Cerebellar nuclear complex (tissue), 1 donor: ENCODE results near the gene FHIT.

Experiments
- DNase-seq, 2 experiments: peaks; one replicate each; lab custom pipeline; 2025; lab: John Stamatoyannopoulos, UW

FHIT gene

DNA sequence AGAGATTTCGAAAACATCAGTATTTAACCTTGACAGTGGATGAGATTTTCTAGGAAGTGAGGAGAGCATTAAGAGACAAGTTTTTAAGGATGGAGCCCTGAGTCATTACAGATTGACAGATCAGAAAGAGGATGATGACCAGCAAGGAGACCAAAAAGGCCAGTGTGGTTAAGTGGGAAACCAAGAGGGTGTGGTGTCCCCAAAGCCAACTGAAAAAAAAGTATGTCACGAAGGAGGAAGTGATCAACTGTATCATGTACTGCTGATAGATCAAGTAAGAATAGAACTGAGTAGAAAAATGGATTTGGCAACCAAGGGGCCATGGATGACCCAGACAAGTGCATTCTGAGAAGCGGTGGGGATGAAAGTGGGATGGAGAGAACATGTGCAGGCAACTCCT, 491.8 kb downstream of the FHIT start:
- DNase-seq = no peak

DNA sequence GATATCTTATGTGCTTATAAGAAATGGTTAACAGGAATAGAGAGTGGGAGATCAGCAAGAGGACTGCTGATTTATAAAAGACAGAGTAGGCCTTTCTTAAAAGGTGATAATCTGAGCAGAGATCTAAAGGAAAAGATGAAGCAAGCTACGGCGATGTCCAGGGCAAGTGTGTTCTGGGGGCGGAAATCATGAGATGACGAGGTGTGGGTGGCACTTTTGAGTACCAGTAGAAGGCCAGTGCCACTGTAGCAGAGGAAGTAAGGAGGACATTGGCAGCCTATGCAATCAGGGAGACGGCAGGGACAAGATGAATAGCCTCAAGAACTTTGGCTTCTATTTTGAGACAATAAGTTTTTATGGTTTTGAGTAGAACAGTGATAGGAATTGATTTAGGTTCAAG, 492.4 kb downstream of the FHIT start:
- DNase-seq = no peak

DNA sequence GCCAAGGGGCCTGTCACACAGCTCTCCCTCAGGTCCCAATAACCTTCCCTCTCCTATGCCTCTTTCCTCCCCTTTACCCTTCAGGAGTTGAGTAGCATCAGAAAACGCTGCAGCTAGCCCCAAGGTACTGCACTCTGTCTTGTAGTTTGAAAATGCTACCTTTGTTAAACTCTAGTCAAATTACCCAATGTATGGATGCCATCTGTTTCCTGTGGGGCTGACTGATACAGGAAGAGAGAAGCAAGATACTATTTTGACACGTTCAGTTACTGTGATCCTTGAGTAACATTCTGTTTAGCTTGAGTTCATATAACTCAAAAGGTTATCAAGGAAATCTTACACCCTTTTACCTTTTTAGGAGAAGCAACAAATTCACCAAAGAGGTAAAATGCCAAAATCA, 493.1 kb downstream of the FHIT start:
- no peak for DNase-seq

DNA sequence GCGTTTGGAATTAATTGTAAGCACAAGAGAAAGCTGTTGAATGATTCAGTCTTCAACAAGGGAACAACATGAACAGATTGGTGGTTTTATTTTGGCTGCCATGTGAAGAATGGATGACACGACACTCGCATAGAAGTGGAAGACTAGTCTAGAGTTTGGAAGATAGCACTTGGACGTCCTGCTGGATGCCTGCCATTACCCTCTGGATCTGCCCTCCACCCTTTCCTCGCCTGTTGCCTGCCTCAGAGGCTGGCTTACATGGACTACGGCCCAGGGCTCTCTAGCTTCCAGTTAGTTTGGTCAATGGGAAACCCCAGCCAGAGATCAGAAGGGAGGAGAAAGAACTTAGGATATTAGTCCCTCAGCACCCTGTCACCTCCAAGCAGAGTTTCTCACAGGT, 493.5 kb downstream of the FHIT start:
- no peak for DNase-seq

- DNase-seq = no peak
Measured at GRCh38 chr3:60756241-60757030, 494.8 kb downstream of the FHIT start.

DNA sequence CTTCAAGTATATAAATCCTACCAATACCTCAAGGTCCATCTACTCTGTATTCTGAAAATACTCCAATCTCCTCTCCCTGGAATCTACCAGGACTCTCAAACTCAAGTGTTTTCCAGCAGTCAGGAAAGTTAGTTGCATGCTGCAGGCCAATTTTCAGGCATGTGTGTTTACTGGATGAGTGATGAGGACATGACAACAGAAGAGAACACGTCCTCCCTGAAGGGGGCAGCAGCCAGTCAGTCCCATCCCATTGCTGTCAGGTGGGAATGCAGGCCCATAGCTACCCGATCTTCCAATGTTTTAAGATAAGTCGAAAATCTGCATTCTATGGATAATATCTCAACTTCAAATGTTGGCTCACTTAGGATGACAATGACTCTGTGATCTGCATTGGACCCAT, 496.2 kb downstream of the FHIT start:
- no peak for DNase-seq

- DNase-seq = no peak
Measured at GRCh38 chr3:60754617-60755016, 496.6 kb downstream of the FHIT start.

GRCh38 chr3:60752809-60753208, 498.4 kb downstream of the FHIT start:
- no peak for DNase-seq

DNA sequence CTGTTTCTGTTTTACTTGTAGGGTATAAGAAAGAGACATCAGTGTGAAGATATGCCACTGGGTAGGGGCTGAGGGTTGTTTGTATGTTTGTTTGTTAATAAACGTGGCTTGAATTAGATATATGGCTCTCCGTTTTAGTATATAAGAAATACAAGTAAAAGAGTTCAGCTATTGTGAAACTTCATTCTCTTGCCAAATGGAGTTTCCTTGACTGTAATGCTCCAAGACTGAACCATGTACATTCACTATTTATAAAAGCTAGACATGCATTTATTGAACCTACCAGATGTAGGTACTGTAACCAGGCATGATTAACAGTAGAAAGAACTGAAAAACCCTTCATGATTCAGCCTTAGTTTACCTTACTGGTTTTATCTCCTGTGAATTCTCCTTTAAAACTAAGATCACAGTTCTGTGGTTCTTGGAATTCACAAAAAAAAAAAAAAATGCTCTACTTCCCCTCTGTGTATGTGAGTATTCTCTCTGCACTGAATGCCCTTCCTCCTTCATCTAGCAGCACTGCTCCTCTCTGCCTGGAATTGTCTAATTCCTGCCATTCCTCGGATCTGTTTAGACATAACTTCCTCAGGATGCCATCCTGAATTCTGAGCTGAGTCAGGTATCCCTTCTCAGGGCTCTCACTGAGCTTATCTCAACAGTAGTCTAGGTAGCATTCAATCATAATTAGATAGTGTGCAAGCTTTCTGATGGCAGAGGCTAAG, 504.4 kb downstream of the FHIT start:
- no peak for DNase-seq

DNA sequence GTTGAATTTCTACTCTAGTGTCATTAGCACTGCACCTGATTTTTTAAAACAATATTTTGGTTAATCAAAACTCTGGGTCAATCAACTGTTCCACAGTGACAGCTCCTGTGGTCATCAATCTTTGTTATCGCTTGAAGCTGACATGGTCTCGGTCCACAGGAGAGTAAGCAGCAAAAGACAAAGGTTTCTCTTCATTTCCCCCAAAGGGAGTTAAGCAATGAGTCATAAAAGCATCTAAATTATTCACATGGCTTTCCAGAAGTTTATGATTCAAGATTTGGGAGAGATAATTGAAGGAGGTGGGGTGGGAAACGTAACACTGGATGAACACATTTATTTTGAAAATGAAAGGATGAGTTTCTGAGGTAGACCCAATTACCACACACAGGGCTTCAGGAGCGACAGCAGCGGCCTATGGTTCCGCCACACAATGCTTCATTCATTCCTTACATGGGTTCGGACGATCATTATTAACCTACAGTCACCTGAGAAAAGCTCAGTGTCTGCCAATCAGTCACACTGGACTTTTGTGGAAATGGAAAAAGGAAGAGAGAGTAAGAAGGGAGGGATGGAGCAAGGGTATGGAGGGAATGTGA, 505.1 kb downstream of the FHIT start:
- DNase-seq = no peak

GRCh38 chr3:60743631-60744164, 507.6 kb downstream of the FHIT start:
- DNase-seq = no peak

DNA sequence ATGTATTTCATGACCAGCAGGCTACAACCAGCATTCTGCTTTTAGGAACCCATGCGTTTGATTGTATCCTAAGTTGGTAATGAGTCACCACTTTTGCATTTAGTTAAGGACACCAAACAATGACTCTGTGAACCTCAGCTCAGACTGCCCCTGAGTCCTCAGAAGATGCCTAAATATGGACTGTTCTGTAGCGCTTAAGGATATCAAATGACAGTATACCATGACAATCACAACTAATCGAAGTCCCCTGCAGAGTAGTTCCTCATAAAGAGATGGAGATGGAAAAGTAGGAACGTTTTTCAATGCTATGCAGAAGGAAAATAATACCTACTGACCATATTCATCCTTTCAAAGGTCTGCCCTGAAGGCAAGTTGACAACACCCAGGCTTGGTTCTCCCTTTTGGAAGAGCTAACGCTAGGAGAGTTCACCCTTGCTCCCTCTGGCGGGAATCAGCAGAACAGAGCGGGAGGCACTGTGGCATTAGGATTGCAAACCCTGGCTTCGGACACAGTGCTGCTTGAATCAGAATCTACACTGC, 508.6 kb downstream of the FHIT start:
- no peak for DNase-seq

GRCh38 chr3:60737633-60738399, 513.4 kb downstream of the FHIT start:
- DNase-seq = no peak

DNA sequence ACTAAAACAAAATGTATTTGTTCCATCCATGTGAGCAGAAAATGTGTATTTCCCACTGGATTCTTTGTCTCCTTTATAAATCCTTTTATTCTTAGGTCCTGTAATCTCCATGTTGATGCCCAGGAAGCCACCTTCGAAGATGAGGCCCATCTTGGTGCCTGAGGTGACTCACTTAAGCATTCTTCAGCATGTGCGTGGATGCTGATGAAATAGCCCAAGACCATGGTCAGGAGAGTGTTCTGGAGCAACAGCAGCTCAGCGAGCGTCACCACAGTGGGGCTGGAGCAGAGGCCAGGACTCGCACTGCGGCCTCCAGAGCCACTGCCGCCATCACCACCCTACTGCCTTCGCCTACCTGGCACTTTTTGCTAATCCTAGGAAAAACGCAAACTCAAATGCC, 520.9 kb downstream of the FHIT start:
- no peak for DNase-seq

DNA sequence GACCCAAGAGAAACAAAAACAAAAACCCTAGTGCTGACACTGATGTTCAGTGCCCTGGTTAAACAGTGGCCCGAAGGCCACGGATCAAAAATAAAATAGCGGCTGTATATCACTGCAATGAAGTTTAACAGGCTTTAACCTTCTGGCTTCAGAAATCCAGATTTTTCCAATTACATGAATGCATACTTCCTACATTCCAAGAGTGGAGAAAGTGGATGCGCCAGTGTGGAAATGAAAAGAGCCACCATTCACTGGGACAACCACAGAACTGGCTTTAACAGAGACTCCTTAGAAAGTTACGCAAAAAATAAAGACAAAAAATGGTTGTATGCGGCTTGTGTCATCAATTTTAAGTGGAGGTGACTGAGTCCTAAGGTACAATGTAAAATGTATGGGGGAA, 522.2 kb downstream of the FHIT start:
- no peak for DNase-seq

- DNase-seq = no peak
Measured at GRCh38 chr3:60728006-60728405, 523.2 kb downstream of the FHIT start.

DNA sequence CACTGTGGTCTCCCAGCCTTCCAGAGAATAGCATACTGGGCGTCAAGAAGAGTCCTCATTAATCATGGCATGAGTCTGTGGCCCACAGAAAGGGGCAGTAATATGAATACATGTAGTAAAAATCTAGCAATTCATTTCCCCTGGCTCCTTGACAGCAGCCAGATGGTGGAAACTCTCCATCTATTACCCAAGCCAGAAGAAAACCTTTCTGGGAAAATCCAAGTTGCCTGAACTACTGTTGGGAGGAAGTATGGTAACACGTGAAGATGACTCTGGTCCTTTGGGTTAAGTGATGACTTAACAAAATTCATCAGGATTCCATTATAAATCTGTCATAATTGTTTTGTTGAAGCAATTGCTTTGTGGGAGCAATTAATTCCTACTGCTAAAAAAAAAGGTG, 530.5 kb downstream of the FHIT start:
- no peak for DNase-seq

DNA sequence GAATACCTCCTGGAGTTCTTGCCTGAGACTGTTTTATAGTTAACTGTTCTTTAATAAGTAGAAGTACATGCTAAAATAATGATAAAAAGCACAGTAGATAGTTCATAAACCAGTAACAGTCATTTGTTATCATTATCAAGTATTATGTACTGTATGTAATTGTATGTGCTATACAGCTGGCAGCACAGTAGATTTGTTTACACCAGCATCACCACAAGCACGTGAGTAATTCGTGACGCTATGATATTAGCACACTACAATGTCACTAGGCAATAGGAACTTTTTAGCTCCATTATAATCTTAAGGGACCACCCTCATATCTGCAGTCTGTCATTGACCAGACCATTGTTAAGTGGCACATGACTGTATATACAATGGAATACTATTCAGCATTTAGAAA, 534.7 kb downstream of the FHIT start:
- DNase-seq = no peak

DNA sequence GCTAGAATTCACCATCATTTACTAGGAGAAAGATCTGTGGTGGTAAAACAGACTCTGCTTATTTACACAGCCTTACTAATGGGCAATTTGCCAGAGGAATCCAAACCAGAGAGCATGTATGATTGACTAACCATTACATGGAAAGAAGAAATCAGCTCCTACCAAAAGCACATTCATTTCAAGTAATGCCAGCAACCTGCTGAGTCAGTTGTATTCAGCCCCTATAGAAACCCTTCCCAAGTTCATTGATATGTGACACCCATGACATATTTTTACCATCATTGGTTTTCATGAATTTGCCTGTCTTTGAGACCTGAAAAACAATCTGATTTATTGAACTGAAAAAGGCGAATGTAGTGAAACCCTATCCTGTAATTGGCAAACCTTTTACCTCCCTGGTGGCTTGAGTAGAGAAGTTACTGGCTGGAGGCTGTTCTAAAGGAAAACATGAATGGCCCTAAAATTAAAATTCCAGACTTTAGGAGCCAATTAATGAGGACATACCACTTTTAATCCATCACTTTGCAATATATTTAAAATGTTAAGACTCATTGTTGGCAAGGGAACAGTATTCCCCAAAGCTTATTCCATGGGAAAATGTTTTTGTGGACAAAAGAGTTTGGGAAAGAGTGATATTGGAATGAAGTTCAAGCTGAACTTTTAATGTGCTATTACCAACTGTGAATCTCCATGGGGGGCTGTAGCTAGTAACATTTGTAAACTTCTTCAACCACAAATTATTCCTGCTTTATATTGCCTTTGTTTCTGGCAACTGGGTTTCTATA, 542.9 kb downstream of the FHIT start:
- DNase-seq = no peak

DNA sequence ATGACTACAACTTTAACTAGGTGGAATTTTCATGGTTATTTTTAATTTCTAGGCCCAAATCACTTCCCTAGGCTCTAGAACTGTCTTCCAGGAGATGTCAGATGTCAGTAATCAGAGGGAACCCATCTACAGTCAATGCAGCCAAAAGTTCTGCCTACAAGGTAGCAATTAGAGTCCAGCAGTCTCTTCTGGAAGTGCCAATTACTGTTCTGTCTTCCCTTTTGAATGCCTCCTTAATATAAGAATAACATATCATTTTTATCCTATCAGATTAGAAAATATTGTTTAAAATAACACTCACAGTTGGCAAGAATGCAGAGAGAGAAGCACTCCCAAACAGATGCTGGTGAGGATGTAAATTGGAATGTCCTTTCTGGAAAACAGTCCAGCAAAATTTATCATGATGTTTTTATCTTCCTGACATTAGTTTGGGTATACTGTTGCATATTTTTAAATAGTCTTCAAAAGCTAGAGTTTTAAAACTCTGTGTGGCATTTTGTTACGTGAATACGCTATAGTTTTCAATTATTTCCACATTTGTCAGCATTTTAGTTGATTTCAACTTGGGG, 543.7 kb downstream of the FHIT start:
- DNase-seq = no peak
